LNCAP (cell line): ENCODE data around the gene SLC22A12.

ENCODE experiments used
- CTCF ChIP-seq: fragments of 450-650 bp; IDR thresholded peaks from 2 replicates; pipeline ENCODE4 v1.5.1; 2017; ENCODE audit warnings: mild to moderate bottlenecking

The SLC22A12 gene

GRCh38 chr11:64638829-64639228, 47.8 kb downstream of the SLC22A12 start:
- TF ChIP-seq CTCF, result no peak

GRCh38 chr11:64639885-64640284, 48.9 kb downstream of the SLC22A12 start:
- no peak for TF ChIP-seq CTCF

GRCh38 chr11:64641596-64642417, 50.8 kb downstream of the SLC22A12 start:
- no peak for TF ChIP-seq CTCF

- no peak for TF ChIP-seq CTCF
These were observed 51.4 kb downstream of the SLC22A12 start for GRCh38 chr11:64642418-64642735.

- TF ChIP-seq CTCF, result no peak
These were observed 51.8 kb downstream of the SLC22A12 start for GRCh38 chr11:64642871-64643255.

- TF ChIP-seq CTCF, result no peak
These were observed 52.3 kb downstream of the SLC22A12 start for GRCh38 chr11:64643256-64643881.

GRCh38 chr11:64643920-64644646, 53.1 kb downstream of the SLC22A12 start:
- TF ChIP-seq CTCF, result no peak
